Measurements from ENCODE around the gene LRRC74B.

DNA sequence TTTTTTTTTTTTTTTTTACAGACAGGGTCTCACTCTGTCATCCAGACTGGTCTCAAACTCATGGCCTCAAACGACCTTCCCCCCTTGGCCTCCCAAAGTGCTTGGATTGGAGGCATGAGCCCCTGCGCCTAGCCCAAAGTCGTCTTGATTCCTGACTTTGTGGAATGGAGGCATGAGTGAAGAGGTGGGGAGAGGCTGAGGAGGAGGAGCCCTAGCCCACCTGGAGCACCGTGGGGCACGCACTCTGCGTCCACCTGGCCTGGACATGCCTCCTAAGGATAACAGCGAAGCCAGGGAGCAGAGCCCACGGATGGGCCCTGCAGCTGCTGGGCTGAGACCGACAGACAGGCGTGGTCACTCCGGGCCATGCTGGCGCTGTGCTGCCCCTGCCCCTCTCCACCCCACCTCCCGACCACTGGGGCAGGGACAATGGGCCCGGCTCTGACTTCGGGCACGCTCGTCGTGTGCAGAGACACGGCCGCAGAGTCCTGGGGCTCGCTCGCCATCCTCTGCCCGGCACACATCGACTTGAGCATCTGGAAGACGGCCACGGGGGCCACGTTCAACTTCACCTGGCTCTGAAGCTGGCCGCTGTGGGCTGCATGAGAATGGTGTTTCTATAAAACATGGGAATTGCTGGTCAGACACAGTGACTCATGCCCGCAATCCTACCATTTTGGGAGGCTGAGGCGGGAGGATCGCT lies 34.8 kb downstream of the LRRC74B start:
- TF ChIP-seq, protein P1, sequence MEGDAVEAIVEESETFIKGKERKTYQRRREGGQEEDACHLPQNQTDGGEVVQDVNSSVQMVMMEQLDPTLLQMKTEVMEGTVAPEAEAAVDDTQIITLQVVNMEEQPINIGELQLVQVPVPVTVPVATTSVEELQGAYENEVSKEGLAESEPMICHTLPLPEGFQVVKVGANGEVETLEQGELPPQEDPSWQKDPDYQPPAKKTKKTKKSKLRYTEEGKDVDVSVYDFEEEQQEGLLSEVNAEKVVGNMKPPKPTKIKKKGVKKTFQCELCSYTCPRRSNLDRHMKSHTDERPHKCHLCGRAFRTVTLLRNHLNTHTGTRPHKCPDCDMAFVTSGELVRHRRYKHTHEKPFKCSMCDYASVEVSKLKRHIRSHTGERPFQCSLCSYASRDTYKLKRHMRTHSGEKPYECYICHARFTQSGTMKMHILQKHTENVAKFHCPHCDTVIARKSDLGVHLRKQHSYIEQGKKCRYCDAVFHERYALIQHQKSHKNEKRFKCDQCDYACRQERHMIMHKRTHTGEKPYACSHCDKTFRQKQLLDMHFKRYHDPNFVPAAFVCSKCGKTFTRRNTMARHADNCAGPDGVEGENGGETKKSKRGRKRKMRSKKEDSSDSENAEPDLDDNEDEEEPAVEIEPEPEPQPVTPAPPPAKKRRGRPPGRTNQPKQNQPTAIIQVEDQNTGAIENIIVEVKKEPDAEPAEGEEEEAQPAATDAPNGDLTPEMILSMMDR (IDR thresholded peaks at IDR 0.05): no peak
- TF ChIP-seq POLR2A (IDR thresholded peaks at IDR 0.05): no peak
